Nephron progenitor cell (in vitro differentiated cells): ENCODE data around the gene TNP1.
A peak's percentile ranks its signal among the peaks of the same experiment; 100 is the strongest.

ENCODE experiments used
- DNase-seq: peaks from one replicate; pipeline ENCODE4 v3.0.0; 2021
- H3K27ac Mint-ChIP-seq: 2 replicates; pipeline ENCODE4 v1.8.0; 2021; ENCODE audit warnings: mild to moderate bottlenecking, moderate library complexity, mixed read lengths
- H3K27me3 Mint-ChIP-seq: 2 replicates; pipeline ENCODE4 v1.8.0; 2021; ENCODE audit warnings: mild to moderate bottlenecking, low read depth, mixed read lengths; ENCODE audit not compliant: poor library complexity
- H3K36me3 Mint-ChIP-seq: 2 replicates; pipeline ENCODE4 v1.8.0; 2021; ENCODE audit warnings: low read depth, mixed read lengths
- H3K4me1 Mint-ChIP-seq: 2 replicates; pipeline ENCODE4 v1.8.0; 2021; ENCODE audit warnings: mixed read lengths
- H3K4me3 Mint-ChIP-seq: 2 replicates; pipeline ENCODE4 v1.8.0; 2021; ENCODE audit warnings: mild to moderate bottlenecking, moderate library complexity, mixed read lengths
- H3K9me3 Mint-ChIP-seq: 2 replicates; pipeline ENCODE4 v1.8.0; 2021; ENCODE audit warnings: mild to moderate bottlenecking, moderate library complexity, mixed read lengths
- CTCF ChIP-seq: fragments of 200-600 bp; sonication (generic); IDR thresholded peaks from 2 replicates; pipeline ENCODE4 v1.5.0; 2021; ENCODE audit warnings: antibody characterized with exemption

The TNP1 gene

GRCh38 chr2:216859944-216860343, at the start of gene TNP1:
TSS of gene TNP1 (minus strand) at chr2:216860064. CDS start at chr2:216860034, 30 bp downstream.
- Mint-ChIP-seq H3K36me3 (no peaks in the 10 kb centered on the region), H3K9me3 (no peaks in the 10 kb centered on the region), H3K27ac (peak within 1 kb of the TSS; percentile 13), H3K4me1 (peaks cover 93% of the 10 kb centered on the region), H3K4me3 (peak within 1 kb of the TSS; percentile 7), H3K27me3 (peaks cover 12% of the 10 kb centered on the region)
- no peak for DNase-seq
- no peak for TF ChIP-seq CTCF

GRCh38 chr2:216908300-216908699, 48.4 kb upstream of the TNP1 start:
- Mint-ChIP-seq H3K4me3 (no peak overlapping the region), H3K36me3 (peaks cover 13% of the 10 kb centered on the region), H3K9me3 (peaks cover 13% of the 10 kb centered on the region), H3K27me3 (peaks cover 2% of the 10 kb centered on the region), H3K27ac (no peak overlapping the region), H3K4me1 (peaks cover 43% of the 10 kb centered on the region)
- TF ChIP-seq CTCF, result no peak
- DNase-seq, result no peak

GRCh38 chr2:216905649-216906329, 45.9 kb upstream of the TNP1 start:
- Mint-ChIP-seq H3K4me3 (no peak overlapping the region), H3K4me1 (peaks cover 34% of the 10 kb centered on the region), H3K9me3 (peaks cover 31% of the 10 kb centered on the region), H3K36me3 (peaks cover 23% of the 10 kb centered on the region), H3K27ac (no peak overlapping the region), H3K27me3 (peaks cover 3% of the 10 kb centered on the region)
- TF ChIP-seq CTCF, result no peak
- DNase-seq, result no peak

- Mint-ChIP-seq H3K36me3 (peaks cover 29% of the 10 kb centered on the region), H3K4me1 (peaks cover 26% of the 10 kb centered on the region), H3K27ac (no peak overlapping the region), H3K4me3 (no peak overlapping the region), H3K27me3 (peaks cover 3% of the 10 kb centered on the region), H3K9me3 (peaks cover 39% of the 10 kb centered on the region)
- DNase-seq, result no peak
- TF ChIP-seq CTCF, result no peak
Measured at GRCh38 chr2:216904974-216905373, 45.1 kb upstream of the TNP1 start.

GRCh38 chr2:216904554-216904953, 44.7 kb upstream of the TNP1 start:
- peaks cover 3% of the 10 kb centered on the region for H3K27me3 Mint-ChIP-seq
- TF ChIP-seq CTCF, result no peak

GRCh38 chr2:216903470-216903869, 43.6 kb upstream of the TNP1 start:
- Mint-ChIP-seq H3K27ac (no peak overlapping the region), H3K36me3 (peaks cover 35% of the 10 kb centered on the region), H3K9me3 (peaks cover 54% of the 10 kb centered on the region), H3K4me1 (peaks cover 19% of the 10 kb centered on the region), H3K4me3 (no peak overlapping the region), H3K27me3 (peaks cover 3% of the 10 kb centered on the region)
- DNase-seq, result no peak
- no peak for TF ChIP-seq CTCF

More at GRCh38 chr2:216904554-216904953, 44.7 kb upstream of the TNP1 start:
- Mint-ChIP-seq H3K36me3 (peaks cover 29% of the 10 kb centered on the region), H3K4me1 (peaks cover 23% of the 10 kb centered on the region), H3K27ac (no peak overlapping the region), H3K9me3 (peaks cover 43% of the 10 kb centered on the region), H3K4me3 (no peak overlapping the region)
- DNase-seq, result no peak
